WTC11 (cell line): Measurements from ENCODE around the gene PIPOX. TPM values are rescaled to one million over a fixed set of nuclear protein-coding genes. Genes with fewer than 3 reads are reported as not detected.
A peak's percentile ranks its signal among the peaks of the same experiment; 100 is the strongest.

Source experiments
- ATAC-seq: fragments of 200-7000 bp; cut with Tn5 transposase; 2 replicates; pipeline ENCODE4 v1.10.0; 2021; ENCODE audit warnings: mild to moderate bottlenecking, moderate library complexity
- CTCF ChIA-PET: fragments of 300-600 bp; sonication (Branson Sonifier 250); formaldehyde crosslinking; loops from one replicate; lab custom pipeline; 2021; ENCODE audit warnings: antibody characterized with exemption; lab: Charles Lee
- POLR2A ChIA-PET: fragments of 350-600 bp; sonication (Branson Sonifier 250); formaldehyde crosslinking; loops from one replicate; lab custom pipeline; 2021; ENCODE audit warnings: antibody characterized with exemption; lab: Charles Lee
- DNase-seq: peaks from one replicate; pipeline ENCODE4 v3.0.0; 2021; ENCODE audit warnings: low spot score
- H3K27ac Mint-ChIP-seq: 2 replicates; pipeline ENCODE4 v1.8.0; 2021; ENCODE audit warnings: mixed read lengths
- H3K27me3 Mint-ChIP-seq: 2 replicates; pipeline ENCODE4 v1.8.0; 2021; ENCODE audit warnings: low read depth, mild to moderate bottlenecking, moderate library complexity, mixed read lengths
- H3K36me3 Mint-ChIP-seq: 2 replicates; pipeline ENCODE4 v1.8.0; 2021; ENCODE audit warnings: mixed read lengths
- H3K4me1 Mint-ChIP-seq: 2 replicates; pipeline ENCODE4 v1.8.0; 2022; ENCODE audit warnings: mixed read lengths
- H3K4me3 Mint-ChIP-seq: 2 replicates; pipeline ENCODE4 v1.8.0; 2021; ENCODE audit warnings: mild to moderate bottlenecking, moderate library complexity, mixed read lengths
- H3K9me3 Mint-ChIP-seq: 2 replicates; pipeline ENCODE4 v1.8.0; 2021; ENCODE audit warnings: mixed read lengths
- ATF3 ChIP-seq: sonication (generic); formaldehyde crosslinking; conservative IDR thresholded peaks from 2 replicates; pipeline ENCODE4 v1.8.1; 2022; ENCODE audit warnings: mild to moderate bottlenecking, missing genetic modification reagents
- CREM ChIP-seq: sonication (generic); formaldehyde crosslinking; IDR thresholded peaks from 2 replicates; pipeline ENCODE4 v1.8.1; 2022; ENCODE audit warnings: mild to moderate bottlenecking, missing genetic modification reagents, moderate library complexity
- ELF4 ChIP-seq: sonication (generic); formaldehyde crosslinking; IDR thresholded peaks from 2 replicates; pipeline ENCODE4 v1.8.1; 2022; ENCODE audit warnings: low read depth, mild to moderate bottlenecking, moderate library complexity, missing genetic modification reagents
- EMX1 ChIP-seq: fragments of 250-450 bp; sonication (Bioruptor Pico); IDR thresholded peaks from 2 replicates; pipeline ENCODE4 v1.8.0; 2021; ENCODE audit warnings: mild to moderate bottlenecking
- FOXJ3 ChIP-seq: sonication (generic); formaldehyde crosslinking; IDR thresholded peaks from 2 replicates; pipeline ENCODE4 v1.9.0; 2021; ENCODE audit warnings: missing genetic modification reagents, mild to moderate bottlenecking, borderline replicate concordance
- MYBL2 ChIP-seq: sonication (generic); formaldehyde crosslinking; IDR thresholded peaks from 2 replicates; pipeline ENCODE4 v1.8.1; 2023; ENCODE audit warnings: mild to moderate bottlenecking, moderate library complexity, missing genetic modification reagents
- NFATC4 ChIP-seq: fragments of 250-450 bp; sonication (Bioruptor Pico); IDR thresholded peaks from 2 replicates; pipeline ENCODE4 v1.9.0; 2021; ENCODE audit warnings: mild to moderate bottlenecking
- NR3C1 ChIP-seq: sonication (generic); formaldehyde crosslinking; conservative IDR thresholded peaks from 2 replicates; pipeline ENCODE4 v1.8.1; 2023; ENCODE audit warnings: low read depth, mild to moderate bottlenecking, missing genetic modification reagents
- RORB ChIP-seq: fragments of 250-450 bp; sonication (Bioruptor Pico); IDR thresholded peaks from 2 replicates; pipeline ENCODE4 v1.9.0; 2021; ENCODE audit warnings: mild to moderate bottlenecking
- SMAD3 ChIP-seq: sonication (generic); formaldehyde crosslinking; IDR thresholded peaks from 2 replicates; pipeline ENCODE4 v1.8.0; 2022; ENCODE audit warnings: missing genetic modification reagents, mild to moderate bottlenecking, borderline replicate concordance
- ZBTB21 ChIP-seq: sonication (generic); formaldehyde crosslinking; IDR thresholded peaks from 2 replicates; pipeline ENCODE4 v1.8.1; 2023; ENCODE audit warnings: mild to moderate bottlenecking, missing genetic modification reagents, borderline replicate concordance
- ZNF263 ChIP-seq: sonication (generic); formaldehyde crosslinking; IDR thresholded peaks from 2 replicates; pipeline ENCODE4 v1.8.1; 2022; ENCODE audit warnings: low read depth, mild to moderate bottlenecking, moderate library complexity, missing genetic modification reagents
- ZNF317 ChIP-seq: sonication (generic); formaldehyde crosslinking; IDR thresholded peaks from 2 replicates; pipeline ENCODE4 v1.8.1; 2023; ENCODE audit warnings: low read depth, mild to moderate bottlenecking, moderate library complexity, missing genetic modification reagents, borderline replicate concordance
- ZNF416 ChIP-seq: fragments of 250-450 bp; sonication (Bioruptor Pico); IDR thresholded peaks from 2 replicates; pipeline ENCODE4 v1.9.0; 2021; ENCODE audit warnings: mild to moderate bottlenecking, inconsistent platforms
- ZNF423 ChIP-seq: fragments of 250-450 bp; sonication (Bioruptor Pico); IDR thresholded peaks from 2 replicates; pipeline ENCODE4 v2.1.2; 2022; ENCODE audit warnings: mild to moderate bottlenecking, moderate library complexity
- ZNF512 ChIP-seq: sonication (generic); formaldehyde crosslinking; IDR thresholded peaks from 2 replicates; pipeline ENCODE4 v1.8.1; 2022; ENCODE audit warnings: missing genetic modification reagents, borderline replicate concordance
- ZSCAN18 ChIP-seq: fragments of 250-450 bp; sonication (Bioruptor Pico); IDR thresholded peaks from 2 replicates; pipeline ENCODE4 v2.1.2; 2022; ENCODE audit warnings: mild to moderate bottlenecking, moderate library complexity
- total RNA-seq: library from RNA; stranded (reverse); gene quantifications from 3 replicates; pipeline ENCODE4 v1.2.3, GENCODE V29; 2021
- TF ChIP-seq, protein P1 (sequence below): sonication (generic); formaldehyde crosslinking; conservative IDR thresholded peaks from 2 replicates; pipeline ENCODE4 v1.8.1; 2023; ENCODE audit warnings: mild to moderate bottlenecking, low read depth, missing genetic modification reagents, moderate library complexity
- TF ChIP-seq, protein P2 (sequence below): sonication (generic); formaldehyde crosslinking; IDR thresholded peaks from 2 replicates; pipeline ENCODE4 v1.8.0; 2022; ENCODE audit warnings: missing genetic modification reagents
- TF ChIP-seq, protein P3 (sequence below): fragments of 250-450 bp; sonication (Bioruptor Pico); IDR thresholded peaks from 2 replicates; pipeline ENCODE4 v1.9.0; 2021; ENCODE audit warnings: moderate library complexity, mild to moderate bottlenecking, inconsistent platforms, borderline replicate concordance

The PIPOX gene
- total RNA-seq, 1 experiment from 2014 or later: 34.2 TPM

DNA sequence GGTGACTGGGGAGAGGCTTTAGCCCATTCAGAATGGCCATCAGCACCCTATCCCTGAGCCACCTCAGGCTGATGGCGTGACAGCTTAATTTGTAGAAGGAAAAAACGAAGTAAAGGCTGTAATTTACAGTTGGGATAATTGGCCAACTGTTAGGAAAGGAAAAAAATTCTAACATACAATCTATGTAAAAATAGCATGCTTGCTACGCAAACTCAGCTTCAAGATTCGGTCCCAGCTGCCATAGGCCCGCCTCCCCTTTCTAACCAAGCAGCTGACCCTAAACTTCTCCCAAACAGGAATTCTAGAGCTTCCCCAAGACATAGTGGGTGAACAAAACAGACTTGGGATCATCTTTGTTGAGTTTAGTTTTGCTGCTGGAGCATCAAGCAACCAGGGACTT, 42.0 kb upstream of the PIPOX start:
- Mint-ChIP-seq H3K27ac (no peak overlapping the region), H3K27me3 (peaks cover 47% of the 10 kb centered on the region), H3K4me3 (no peak overlapping the region), H3K4me1 (peaks cover 52% of the 10 kb centered on the region), H3K9me3 (no peaks in the 10 kb centered on the region), H3K36me3 (no peaks in the 10 kb centered on the region)
- ChIA-PET POLR2A (interaction anchor here (1.6 kb wide), 2 partner anchors 15 to 42 kb away, joined by 3 to 4 read pairs; partner anchors contain the start of gene PIPOX), CTCF (interaction anchor here (0.6 to 17.6 kb wide), 5 partner anchors 14 to 113 kb away, joined by 4 to 228 read pairs (median 5); no protein-coding TSS in a partner anchor)
- TF ChIP-seq ATF3 (CRISPR knock-in tag) (no peak), ELF4 (no peak), ZNF317 (no peak), ZNF263 (CRISPR knock-in tag) (no peak), CREM (CRISPR knock-in tag) (no peak), MYBL2 (CRISPR knock-in tag) (no peak), RORB (CRISPR knock-in tag) (no peak), ZSCAN18 (CRISPR knock-in tag) (no peak)
- TF ChIP-seq, protein P1, sequence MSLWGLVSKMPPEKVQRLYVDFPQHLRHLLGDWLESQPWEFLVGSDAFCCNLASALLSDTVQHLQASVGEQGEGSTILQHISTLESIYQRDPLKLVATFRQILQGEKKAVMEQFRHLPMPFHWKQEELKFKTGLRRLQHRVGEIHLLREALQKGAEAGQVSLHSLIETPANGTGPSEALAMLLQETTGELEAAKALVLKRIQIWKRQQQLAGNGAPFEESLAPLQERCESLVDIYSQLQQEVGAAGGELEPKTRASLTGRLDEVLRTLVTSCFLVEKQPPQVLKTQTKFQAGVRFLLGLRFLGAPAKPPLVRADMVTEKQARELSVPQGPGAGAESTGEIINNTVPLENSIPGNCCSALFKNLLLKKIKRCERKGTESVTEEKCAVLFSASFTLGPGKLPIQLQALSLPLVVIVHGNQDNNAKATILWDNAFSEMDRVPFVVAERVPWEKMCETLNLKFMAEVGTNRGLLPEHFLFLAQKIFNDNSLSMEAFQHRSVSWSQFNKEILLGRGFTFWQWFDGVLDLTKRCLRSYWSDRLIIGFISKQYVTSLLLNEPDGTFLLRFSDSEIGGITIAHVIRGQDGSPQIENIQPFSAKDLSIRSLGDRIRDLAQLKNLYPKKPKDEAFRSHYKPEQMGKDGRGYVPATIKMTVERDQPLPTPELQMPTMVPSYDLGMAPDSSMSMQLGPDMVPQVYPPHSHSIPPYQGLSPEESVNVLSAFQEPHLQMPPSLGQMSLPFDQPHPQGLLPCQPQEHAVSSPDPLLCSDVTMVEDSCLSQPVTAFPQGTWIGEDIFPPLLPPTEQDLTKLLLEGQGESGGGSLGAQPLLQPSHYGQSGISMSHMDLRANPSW (CRISPR knock-in tag): no peak
- TF ChIP-seq, protein P2, sequence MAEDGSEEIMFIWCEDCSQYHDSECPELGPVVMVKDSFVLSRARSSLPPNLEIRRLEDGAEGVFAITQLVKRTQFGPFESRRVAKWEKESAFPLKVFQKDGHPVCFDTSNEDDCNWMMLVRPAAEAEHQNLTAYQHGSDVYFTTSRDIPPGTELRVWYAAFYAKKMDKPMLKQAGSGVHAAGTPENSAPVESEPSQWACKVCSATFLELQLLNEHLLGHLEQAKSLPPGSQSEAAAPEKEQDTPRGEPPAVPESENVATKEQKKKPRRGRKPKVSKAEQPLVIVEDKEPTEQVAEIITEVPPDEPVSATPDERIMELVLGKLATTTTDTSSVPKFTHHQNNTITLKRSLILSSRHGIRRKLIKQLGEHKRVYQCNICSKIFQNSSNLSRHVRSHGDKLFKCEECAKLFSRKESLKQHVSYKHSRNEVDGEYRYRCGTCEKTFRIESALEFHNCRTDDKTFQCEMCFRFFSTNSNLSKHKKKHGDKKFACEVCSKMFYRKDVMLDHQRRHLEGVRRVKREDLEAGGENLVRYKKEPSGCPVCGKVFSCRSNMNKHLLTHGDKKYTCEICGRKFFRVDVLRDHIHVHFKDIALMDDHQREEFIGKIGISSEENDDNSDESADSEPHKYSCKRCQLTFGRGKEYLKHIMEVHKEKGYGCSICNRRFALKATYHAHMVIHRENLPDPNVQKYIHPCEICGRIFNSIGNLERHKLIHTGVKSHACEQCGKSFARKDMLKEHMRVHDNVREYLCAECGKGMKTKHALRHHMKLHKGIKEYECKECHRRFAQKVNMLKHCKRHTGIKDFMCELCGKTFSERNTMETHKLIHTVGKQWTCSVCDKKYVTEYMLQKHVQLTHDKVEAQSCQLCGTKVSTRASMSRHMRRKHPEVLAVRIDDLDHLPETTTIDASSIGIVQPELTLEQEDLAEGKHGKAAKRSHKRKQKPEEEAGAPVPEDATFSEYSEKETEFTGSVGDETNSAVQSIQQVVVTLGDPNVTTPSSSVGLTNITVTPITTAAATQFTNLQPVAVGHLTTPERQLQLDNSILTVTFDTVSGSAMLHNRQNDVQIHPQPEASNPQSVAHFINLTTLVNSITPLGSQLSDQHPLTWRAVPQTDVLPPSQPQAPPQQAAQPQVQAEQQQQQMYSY (CRISPR knock-in tag): no peak
- TF ChIP-seq, protein P3, sequence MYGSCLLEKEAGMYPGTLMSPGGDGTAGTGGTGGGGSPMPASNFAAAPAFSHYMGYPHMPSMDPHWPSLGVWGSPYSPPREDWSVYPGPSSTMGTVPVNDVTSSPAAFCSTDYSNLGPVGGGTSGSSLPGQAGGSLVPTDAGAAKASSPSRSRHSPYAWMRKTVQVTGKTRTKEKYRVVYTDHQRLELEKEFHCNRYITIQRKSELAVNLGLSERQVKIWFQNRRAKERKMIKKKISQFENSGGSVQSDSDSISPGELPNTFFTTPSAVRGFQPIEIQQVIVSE: no peak
- ATAC-seq: no peak
- DNase-seq: no peak

DNA sequence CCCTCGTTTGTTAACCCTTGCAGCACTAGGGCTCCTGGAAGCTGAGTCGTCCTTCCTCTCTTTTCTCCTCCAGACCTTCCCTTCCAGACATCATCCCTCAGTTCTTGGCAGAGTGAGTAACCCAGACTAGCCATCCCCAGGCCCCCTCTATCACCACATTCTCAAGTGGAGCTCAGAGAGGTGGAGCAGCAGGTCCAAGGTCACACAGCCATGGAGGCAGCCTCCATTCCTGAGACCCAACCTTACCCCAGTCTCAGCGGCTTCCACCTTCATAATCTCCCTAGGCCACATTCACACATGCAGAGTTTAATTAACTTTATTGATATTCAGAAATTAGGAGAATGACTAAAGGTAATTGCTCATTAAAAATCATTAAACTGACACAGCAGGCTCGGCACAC, 40.1 kb upstream of the PIPOX start:
- no peak overlapping the region for H3K4me3 Mint-ChIP-seq
- DNase-seq (no peak), ATAC-seq (no peak)
- H3K4me1 Mint-ChIP-seq: peaks cover 52% of the 10 kb centered on the region
- no peaks in the 10 kb centered on the region for H3K9me3 Mint-ChIP-seq
- ChIA-PET POLR2A (interaction anchor here (1.4 to 1.6 kb wide), 2 partner anchors 40 to 114 kb away, joined by 3 read pairs; partner anchors contain the start of gene PIPOX), CTCF (interaction anchor here (2.4 to 17.6 kb wide), 3 partner anchors 38 to 111 kb away, joined by 17 to 228 read pairs (median 21); no protein-coding TSS in a partner anchor)
- H3K36me3 Mint-ChIP-seq: no peaks in the 10 kb centered on the region
- peaks cover 49% of the 10 kb centered on the region for H3K27me3 Mint-ChIP-seq
- TF ChIP-seq FOXJ3 (CRISPR knock-in tag) (no peak), SMAD3 (CRISPR knock-in tag) (no peak), ZNF423 (CRISPR knock-in tag) (no peak), EMX1 (CRISPR knock-in tag) (no peak), ATF3 (CRISPR knock-in tag) (no peak), ZBTB21 (CRISPR knock-in tag) (no peak), ZNF416 (CRISPR knock-in tag) (no peak), ZNF512 (CRISPR knock-in tag) (no peak), NFATC4 (CRISPR knock-in tag) (no peak), NR3C1 (CRISPR knock-in tag) (no peak), ELF4 (no peak)
- TF ChIP-seq, protein P3: no peak
- peak overlapping the region; percentile 50; the same call in 1 of the 2 replicates for H3K27ac Mint-ChIP-seq
